Measurements from ENCODE around the gene GASK1A.

The GASK1A gene

GRCh38 chr3:42982645-42983412 is 3.7 kb downstream of the GASK1A start:
- FAIRE-seq: no peak
- DNase-seq (ENCODE audit: insufficient read length, low spot score): no peak

DNA sequence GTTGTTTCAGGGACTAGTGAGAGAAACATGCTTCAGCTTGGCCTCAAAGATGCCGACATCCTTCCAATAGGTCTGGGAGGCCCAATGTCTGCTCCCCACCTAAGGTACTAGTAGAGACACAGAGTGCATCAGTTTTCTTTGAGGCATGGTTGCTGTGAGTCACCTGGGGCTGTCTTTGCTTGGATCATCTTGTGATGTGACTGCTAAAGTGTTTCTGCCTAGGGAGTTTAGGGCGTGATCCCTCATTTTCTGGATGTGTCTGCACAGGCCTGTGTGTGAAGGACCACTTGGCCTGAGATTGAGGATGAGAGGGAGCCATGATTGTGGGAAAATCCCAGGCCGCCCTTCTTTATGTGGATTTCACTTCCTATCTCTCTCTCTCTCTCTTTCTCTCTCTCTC is 4.8 kb downstream of the GASK1A start:
- FAIRE-seq (no peak), DNase-seq (ENCODE audit: insufficient read length, low spot score) (no peak)

GRCh38 chr3:42984701-42985100 is 5.6 kb downstream of the GASK1A start:
- no peak for FAIRE-seq

DNA sequence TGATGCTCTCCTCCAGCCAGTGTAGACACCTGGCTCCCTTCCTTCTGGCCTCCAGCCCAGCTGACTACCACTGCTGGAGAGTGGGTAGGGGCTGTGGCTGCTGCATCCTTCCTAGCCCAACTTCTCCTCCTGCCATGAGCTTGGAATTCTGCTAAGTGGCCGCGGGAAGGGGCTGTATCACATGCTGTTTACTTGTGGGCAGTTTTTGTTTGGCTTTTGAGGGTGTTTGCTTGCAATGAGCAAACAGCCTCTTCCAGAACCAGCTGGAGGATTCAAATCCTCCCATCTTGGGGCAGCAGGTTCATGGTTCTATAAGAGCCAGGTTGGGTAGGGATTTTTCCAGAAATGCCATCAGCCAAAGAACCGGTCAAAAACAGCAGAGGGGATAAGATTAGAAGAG is 9.0 kb downstream of the GASK1A start:
- FAIRE-seq: no peak
- no peak for DNase-seq (ENCODE audit: insufficient read length, low spot score)

More at GRCh38 chr3:42984701-42985100, 5.6 kb downstream of the GASK1A start:
- DNase-seq (ENCODE audit: insufficient read length, low spot score): no peak

GRCh38 chr3:42988566-42988965 is 9.5 kb downstream of the GASK1A start:
- FAIRE-seq (no peak), DNase-seq (ENCODE audit: insufficient read length, low spot score) (no peak)

GRCh38 chr3:42991341-42992315 is 12.5 kb downstream of the GASK1A start:
- DNase-seq (ENCODE audit: insufficient read length, low spot score) (no peak), FAIRE-seq (peak; percentile 64)

- DNase-seq (ENCODE audit: insufficient read length, low spot score): no peak
- FAIRE-seq: no peak
Observed at GRCh38 chr3:42994595-42994994, 15.5 kb downstream of the GASK1A start.

- DNase-seq (ENCODE audit: insufficient read length, low spot score) (no peak), FAIRE-seq (no peak)
Observed at GRCh38 chr3:42996021-42996420, 16.9 kb downstream of the GASK1A start.

GRCh38 chr3:42996633-42997075 is 17.5 kb downstream of the GASK1A start:
- DNase-seq (ENCODE audit: insufficient read length, low spot score): no peak
- no peak for FAIRE-seq

DNA sequence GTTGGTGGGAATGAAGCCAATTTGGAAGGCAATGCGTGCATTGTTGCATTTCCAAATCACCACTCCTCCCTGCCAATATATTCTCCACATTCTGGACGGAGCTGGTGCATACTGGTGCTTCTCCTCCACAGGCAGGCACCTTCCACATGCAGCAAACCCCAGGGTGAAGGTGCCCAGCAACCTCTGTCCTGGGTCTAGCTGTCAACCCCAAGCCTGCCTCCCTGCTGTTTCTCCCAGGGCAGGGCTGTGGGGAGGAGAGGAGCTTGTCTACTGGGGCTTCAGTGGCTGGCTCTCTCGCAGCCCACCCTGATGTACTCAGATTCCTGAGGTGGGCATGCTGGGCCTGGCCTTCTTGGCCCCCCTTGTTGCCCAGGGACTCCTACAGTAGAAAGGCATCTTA is 20.1 kb downstream of the GASK1A start:
- no peak for FAIRE-seq
- no peak for DNase-seq (ENCODE audit: insufficient read length, low spot score)

- DNase-seq (ENCODE audit: insufficient read length, low spot score): no peak
- FAIRE-seq: no peak
Observed at GRCh38 chr3:42999632-43000031, 20.5 kb downstream of the GASK1A start.

DNA sequence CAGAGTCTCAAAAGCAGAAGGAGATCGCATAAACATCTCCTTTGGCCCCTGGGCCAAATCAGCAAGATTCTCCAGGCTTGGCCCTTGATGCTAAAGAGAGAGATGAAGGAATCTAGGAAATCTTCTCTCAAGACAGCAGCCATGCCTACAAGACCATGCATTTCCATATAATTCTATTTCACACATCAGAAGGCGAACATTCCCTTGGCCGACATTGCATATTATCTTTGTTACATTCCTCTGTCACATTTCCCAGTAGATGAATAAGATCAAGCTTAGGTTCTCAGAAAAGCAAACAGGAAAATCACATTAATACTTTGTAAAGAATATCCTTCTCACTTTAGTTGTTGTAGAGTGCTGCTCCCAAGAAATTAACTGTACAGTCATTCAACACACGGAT is 21.3 kb downstream of the GASK1A start:
- DNase-seq (ENCODE audit: insufficient read length, low spot score) (no peak), FAIRE-seq (no peak)

DNA sequence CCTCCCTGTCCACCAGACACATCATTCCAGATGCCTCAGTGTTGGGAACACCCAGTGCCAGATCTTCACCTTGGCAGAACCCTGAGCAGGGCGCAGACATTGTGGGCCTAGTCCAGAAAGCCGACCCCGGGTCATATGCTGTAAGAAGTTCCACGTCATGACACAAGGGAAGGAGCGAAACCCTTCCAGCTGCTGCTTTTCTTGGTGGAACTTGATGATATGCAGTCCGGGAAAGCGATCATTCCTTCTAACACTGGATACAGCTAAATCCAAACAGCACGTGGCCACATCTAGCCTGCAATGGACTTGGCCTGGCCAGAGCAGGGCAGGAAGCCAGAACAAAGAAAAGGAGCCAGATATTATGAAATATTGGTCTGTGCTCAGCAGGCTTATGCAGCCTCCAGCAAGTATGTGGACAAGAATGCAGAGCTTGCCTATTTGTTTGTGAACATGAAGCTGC is 22.0 kb downstream of the GASK1A start:
- no peak for FAIRE-seq
- peak; percentile 19 for DNase-seq (ENCODE audit: insufficient read length, low spot score)

DNA sequence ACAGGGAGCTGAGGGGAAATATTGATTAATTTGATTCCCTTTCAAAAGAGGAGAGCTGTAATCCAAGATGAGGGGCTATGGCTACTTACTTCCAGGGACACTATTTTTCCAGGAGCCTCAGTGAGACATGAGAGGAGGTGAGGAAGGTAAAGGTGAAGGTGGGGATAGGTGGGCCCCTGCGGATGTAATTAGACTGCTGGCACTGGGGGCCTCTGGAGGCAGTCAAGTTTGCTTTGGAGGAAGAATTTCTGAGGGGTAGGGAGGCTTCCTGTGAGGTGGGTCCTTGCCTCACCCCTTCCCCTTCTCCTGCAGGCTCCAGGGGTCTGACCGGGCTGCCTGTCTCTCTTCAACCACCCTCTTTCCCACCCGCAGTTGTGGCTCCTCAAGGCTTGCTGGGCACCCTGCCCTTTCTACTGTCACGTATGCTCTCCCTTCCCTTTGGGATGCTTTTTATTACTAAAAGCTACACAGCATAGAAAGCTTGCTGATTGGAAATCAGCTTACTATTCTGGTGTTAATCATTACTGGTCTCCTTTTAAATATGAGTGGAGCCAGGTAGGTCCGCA is 22.5 kb downstream of the GASK1A start:
- FAIRE-seq: no peak

DNA sequence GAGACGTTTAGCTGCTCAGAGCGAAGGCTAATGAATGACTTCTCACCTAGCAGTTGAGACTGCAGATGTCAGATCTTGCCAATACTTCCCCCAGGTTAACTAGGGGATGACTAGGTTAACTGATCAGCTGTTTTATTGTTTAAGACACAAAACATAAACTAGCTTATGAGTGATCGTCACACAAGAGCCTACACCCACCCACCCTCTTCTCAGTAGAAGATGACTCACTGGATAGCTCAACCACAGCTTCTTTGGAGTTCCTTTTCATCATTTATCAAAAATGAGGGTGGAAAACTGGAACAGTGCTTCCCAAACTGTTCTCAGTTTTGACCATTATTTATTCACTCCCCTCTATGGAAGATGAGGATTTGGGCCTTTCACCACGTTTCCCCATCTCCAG is 25.2 kb downstream of the GASK1A start:
- DNase-seq (ENCODE audit: insufficient read length, low spot score): no peak
- no peak for FAIRE-seq

More for the DNA sequence above, 22.5 kb downstream of the GASK1A start:
- no peak for DNase-seq (ENCODE audit: insufficient read length, low spot score)

GRCh38 chr3:43005253-43005652 is 26.1 kb downstream of the GASK1A start:
- no peak for FAIRE-seq
- no peak for DNase-seq (ENCODE audit: insufficient read length, low spot score)

DNA sequence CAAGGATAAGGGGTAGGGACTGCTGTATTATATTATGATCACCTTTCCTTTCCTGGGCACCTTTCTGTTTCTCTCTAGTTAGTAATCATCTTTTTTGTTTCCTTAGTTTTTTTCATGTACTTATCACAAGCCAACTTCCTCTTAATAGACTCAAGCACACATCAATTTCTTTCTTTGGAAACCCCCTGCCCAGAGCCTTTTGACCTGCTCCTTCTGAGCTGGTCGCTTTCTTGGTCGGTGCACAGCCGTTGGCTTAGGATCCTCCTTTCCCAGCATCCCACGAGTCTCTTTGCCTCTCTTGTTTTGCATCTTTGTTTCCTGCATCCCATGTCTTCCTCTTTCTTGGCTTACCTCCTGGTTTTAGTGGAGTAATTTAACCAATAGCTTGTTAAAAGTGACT is 26.9 kb downstream of the GASK1A start:
- no peak for FAIRE-seq

DNA sequence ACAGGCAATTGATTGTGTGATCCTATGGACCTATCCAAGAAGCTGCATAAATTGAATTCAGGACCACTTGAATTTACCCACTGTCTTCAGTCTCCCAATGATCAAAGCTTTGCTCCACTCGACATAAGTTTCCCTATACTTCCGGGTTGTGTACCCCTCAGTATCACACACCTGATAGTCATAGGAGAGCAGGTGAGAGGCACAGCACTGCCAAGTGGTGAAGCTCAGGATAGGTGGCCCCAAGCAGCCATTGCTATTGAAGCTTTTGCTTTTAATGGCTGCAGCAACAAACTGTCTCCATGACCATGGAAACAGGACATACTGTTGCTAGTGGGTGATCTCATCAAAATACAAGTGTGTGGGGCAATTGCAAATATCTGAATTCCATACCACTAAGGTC is 27.7 kb downstream of the GASK1A start:
- FAIRE-seq (no peak), DNase-seq (ENCODE audit: insufficient read length, low spot score) (no peak)

More for the DNA sequence above, 26.9 kb downstream of the GASK1A start:
- DNase-seq (ENCODE audit: insufficient read length, low spot score): no peak

GRCh38 chr3:43009547-43009946 is 30.4 kb downstream of the GASK1A start:
- FAIRE-seq (no peak), DNase-seq (ENCODE audit: insufficient read length, low spot score) (no peak)

GRCh38 chr3:43010638-43011037 is 31.5 kb downstream of the GASK1A start:
- FAIRE-seq (no peak), DNase-seq (ENCODE audit: insufficient read length, low spot score) (no peak)

DNA sequence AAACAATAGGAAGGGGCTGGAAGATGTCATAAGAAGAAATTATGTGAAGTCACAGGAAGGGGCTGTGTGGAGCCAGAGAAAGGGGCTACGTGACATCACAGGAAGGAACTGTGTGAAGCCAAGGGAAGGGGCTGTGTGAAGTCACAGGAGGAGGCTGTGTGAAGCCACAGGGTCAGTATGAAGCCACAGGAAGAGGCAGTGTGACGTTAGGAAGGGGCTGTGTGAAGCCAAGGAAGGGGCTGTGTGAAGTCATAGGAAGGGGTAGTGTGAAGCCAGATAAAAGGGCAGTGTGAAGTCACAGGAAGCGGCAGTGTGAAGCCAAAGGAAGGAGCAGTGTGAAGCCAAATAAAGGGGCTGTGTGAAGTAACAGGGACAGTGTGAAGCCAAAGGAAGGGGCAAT is 32.5 kb downstream of the GASK1A start:
- DNase-seq (ENCODE audit: insufficient read length, low spot score): no peak
- FAIRE-seq: no peak

All from HTR-8/SVneo (cell line).